ENCODE data around the gene PRRC2C. TPM values are rescaled to one million over a fixed set of nuclear protein-coding genes. Genes with fewer than 3 reads are reported as not detected.

PRRC2C gene
- total RNA-seq, 2 experiments from 2014 or later: 191 to 205 TPM

Other genes starting within 250 kb of the PRRC2C start
- not detected for gene FMO1, start 237.0 kb upstream of the PRRC2C start, total RNA-seq
- 1 to 10 TPM; 1.4 to 1.9 TPM for gene FMO4, start 171.3 kb upstream of the PRRC2C start, total RNA-seq
- gene MYOCOS, start 136.7 kb downstream of the PRRC2C start, total RNA-seq: not detected
- gene MYOC, start 167.2 kb downstream of the PRRC2C start, total RNA-seq: not detected